HG02973 (cell line): ENCODE results near the gene PCGF6.

Experiments
- ATAC-seq: cut with Tn5 transposase; IDR thresholded peaks from one replicate; pipeline ENCODE4 v1.9.1; 2021; ENCODE audit warnings: moderate library complexity; ENCODE audit not compliant: unreplicated experiment

The PCGF6 gene

DNA sequence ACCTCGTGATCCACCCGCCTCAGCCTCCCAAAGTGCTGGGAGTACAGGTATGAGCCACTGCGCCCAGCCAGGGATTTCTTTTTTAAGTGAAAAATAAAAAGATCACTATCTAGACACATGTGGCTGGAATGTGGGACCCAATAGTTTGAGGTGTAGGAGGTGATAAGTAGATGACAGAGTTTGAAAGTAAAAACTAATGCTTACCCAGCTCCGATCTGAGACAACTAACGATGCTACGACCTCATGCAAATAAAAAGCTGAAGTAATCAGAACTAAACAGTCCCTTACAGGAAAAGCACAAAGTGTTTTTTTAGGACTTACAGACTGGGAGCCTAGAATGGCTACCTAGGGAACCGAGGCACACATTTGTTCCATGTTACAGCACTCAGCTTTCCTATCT, 23.0 kb downstream of the PCGF6 start:
- no peak for ATAC-seq

DNA sequence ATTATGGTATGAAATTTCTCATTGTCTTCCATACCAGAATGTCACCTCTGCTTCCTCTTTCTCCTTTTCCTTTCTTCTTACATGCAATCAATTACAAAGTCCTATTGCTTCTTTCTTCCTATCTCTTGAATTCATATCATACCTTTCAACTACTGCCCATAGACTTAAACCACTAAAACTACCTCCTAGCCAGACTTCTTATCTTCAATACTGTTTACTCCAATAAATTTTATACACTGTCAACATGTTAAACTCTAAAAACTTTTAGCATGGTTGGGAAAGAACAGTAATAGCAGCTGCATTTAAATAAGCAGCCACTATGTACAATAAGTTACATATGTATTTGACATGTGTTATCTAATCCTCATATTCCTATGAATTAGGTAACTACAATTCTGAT, 34.9 kb downstream of the PCGF6 start:
- no peak for ATAC-seq

DNA sequence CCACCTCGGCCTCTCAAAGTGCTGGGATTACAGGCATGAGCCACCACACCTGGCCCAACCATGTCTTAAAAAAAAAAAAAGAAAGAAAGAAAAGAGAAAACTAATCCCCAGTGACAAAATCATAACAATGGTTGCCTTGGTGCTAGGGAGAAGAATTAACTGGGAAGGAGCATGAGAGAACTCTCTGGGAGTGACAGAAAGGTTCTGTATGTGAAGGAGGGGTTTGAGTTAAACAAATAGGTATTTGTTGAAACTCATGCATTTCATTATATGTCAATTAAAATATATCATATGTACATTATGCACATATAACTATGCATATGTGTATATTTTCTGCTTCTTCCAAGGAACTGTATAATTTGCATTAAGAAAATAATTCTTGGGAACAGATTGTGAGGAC, 40.7 kb downstream of the PCGF6 start:
- no peak for ATAC-seq

DNA sequence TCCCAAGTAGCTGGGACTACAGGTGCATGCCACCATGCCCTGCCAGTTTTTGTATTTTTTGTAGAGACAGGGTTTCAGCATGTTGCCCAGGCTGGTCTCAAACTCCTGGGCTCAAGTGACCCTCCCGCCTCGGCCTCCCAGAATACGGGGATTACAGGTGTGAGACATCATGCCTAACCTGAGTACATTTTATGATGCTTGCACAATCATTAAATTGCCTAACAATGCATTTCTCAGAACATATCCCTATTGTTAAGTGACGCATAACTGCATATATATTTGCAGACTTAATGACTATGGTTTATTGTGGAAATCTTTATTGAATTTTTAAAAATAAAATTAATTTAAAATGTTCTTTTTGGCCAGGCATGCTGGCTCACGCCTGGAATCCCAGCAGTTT, 43.3 kb downstream of the PCGF6 start:
- no peak for ATAC-seq

DNA sequence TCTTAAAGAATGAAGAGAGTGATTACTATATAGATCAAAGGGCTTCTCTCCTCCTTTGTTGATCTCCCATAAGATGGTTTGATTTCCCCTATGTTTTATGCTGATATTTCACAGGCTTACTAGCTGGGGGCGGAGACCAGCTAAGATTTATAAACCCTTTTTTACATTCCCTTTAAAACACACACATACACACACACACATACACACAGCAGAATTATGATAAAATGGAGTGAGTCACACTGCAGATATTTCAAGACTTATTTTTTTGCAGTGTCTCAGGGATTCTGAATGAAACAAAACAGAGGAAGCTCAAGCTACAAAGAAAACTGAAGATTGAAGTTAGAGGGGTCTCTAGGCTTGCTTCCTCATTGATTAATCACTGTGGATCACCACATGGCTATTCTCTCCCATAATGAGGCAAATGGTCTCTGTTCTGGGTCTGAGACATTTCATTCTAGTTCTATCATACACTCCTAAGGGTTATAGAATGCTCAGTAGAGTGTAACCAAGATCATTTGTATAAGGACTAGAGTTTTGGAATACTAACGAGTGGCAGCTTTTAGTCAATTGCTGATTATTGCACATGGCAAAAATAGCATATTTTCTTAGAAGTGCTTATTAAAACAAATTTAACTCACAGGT, 55.4 kb downstream of the PCGF6 start:
- ATAC-seq = no peak

DNA sequence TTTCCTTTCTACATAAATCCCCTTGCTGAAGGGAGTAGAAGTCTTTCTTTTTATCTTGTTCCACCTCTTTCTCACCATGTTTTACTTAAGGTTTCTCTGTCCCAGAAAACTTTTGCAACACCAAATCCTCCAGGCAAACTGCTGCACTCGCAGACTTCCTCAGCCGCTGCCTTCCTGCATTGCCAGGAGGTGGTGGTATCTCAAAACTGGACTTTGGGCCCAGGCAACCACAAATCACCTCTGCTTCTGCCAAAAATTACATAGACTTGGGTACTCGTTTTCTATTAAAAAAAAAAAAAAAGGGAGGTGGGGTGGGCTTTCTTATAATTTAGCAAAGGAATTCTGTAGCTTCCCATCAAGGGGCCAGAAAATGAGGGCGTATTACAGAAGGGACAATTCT, 59.4 kb downstream of the PCGF6 start:
- no peak for ATAC-seq

DNA sequence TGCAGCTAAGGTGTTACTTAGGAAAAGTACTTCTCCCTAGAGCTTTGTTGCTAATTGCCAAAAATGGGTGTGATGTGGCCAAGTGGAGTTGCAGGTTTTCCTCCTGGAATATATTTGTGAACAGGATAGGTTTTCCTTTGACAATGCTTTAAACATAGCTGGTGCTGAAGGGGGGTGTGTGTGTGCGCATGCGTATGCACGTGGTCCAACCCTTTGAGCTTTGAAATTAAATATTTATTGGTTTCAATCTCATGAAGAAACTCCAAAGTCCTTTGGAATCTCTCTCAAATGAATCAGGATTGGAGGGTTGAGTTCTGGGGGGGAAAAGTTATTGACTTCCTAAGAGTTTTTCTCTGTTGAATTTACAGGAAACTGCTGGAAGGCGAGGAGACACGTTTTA, 62.9 kb downstream of the PCGF6 start:
- ATAC-seq = no peak

DNA sequence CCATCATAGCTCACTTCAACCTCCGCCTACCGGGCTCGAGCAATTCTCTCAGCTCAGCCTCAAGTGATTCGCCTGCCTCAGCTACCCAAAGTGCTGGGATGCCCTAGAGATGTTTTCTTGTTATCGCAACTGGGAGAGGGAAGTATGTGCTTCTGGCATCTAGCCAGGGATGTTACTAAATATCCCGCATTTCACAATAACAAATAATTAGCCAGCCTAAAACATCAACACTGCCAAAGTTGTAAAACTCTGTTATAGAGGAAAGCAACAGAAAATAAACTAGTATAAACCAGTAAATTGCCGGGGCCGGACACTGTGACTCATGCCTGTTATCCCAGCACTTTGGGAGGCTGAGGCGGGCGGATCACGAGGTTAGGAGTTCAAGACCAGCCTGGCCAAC, 66.8 kb downstream of the PCGF6 start:
- no peak for ATAC-seq

DNA sequence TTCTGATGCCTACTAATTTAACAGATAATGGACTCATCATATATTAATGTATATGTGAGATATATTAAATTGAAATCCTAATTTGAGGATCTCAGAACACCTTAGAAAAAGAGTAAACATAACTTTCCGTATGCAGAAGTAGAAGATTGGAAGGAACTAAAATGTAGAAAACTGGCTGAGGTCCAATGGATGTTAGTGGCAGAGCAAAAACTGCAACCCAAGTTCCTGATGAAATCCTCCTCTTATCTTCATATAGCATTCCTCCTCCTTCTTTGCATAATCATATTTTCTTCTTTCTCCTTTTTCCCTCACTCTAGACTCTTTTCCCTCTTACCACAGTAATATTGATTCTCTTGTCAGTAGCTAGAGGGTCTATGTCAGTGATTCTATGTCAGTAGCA, 68.0 kb downstream of the PCGF6 start:
- no peak for ATAC-seq

DNA sequence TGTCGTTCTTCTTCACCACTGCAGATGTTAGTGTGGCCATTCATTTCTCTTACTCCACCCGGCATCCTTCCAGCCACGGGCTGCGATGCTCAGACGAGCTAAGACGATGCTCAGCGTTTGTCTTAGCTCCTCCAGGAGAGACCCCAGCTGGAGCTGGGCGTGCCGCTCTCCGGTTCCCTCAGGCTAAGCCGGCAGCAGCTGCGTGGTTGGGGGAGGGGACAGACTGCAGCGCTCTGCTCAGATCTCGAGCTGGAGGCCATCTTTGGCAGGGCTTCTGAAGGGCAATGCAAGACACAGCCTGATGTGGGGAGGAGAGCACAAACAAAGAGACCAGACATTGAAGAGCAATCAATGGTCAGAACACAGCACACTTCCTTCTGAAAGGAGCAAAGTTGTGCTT, 69.2 kb downstream of the PCGF6 start:
- no peak for ATAC-seq

DNA sequence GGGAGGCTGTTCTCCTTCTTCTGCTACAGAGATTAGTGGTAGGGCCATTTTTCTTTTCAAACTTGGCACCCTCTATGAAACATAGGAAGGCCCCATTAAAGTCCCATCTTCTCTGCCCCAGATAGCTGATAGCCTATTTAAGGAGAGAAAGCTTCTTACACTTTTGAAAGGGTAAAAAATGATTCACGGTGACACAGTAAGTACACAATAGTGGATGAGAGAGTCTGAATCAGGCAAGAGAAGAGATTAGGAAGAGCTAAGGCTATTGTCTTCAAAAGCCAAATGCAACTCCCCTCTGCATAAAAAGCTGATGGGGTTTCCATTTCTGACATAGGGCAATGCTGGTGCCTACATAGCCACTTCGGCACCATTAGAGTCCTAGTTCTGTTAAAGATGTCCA, 70.4 kb downstream of the PCGF6 start:
- ATAC-seq = no peak

DNA sequence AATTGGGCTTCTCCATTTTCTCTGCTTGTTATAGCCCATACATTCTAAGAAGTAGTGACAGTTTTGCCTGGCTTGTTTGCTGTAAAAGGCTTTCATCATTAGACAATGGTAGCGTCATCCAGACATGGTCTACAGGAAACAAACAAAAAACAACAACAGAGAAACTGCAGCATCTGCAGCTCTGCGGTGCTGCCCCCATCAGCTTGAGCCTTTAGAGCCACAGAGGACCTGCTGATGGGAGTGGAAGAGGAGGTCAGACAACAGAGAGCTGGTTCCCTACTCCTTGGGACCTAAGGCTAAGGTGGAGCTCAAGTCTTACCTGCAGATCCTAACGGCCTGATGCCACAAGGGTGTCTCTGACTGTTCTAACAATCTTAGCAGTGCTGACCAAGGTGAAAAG, 70.9 kb downstream of the PCGF6 start:
- ATAC-seq = no peak

DNA sequence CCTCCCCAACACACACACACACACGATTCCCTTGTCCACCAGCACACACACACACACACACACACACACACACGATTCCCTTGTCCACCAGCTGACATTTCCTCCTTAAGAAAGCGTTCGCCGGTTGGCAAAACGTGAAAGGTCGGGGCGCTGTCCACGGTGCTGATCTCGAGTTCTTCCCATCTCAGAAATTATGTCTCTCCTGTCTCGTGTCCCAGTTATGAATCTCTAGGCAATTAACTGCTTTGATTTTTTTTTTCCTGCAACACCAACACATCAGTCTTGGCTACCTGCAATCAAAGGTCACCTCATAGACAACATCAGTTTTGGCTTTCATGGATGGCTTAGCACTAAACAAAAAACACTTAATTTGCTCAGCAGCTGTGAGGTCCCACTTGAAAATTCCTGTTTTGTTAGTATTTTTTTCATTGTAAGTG, 72.1 kb downstream of the PCGF6 start:
- ATAC-seq = no peak

DNA sequence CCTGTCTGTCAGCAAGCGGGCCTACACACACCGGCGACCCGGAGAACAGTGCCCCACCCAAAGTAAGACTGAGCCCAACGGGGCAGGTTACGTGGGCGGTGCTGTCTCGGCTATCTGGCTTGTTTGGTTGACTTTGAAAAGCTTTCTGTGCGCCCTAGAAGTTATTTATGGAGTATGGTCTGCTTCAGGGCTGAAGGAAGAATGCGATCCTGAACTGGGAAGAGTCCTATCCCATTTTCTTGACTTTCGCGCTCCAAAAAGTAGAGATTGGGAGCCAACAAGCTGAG, 72.5 kb downstream of the PCGF6 start:
- ATAC-seq = no peak

DNA sequence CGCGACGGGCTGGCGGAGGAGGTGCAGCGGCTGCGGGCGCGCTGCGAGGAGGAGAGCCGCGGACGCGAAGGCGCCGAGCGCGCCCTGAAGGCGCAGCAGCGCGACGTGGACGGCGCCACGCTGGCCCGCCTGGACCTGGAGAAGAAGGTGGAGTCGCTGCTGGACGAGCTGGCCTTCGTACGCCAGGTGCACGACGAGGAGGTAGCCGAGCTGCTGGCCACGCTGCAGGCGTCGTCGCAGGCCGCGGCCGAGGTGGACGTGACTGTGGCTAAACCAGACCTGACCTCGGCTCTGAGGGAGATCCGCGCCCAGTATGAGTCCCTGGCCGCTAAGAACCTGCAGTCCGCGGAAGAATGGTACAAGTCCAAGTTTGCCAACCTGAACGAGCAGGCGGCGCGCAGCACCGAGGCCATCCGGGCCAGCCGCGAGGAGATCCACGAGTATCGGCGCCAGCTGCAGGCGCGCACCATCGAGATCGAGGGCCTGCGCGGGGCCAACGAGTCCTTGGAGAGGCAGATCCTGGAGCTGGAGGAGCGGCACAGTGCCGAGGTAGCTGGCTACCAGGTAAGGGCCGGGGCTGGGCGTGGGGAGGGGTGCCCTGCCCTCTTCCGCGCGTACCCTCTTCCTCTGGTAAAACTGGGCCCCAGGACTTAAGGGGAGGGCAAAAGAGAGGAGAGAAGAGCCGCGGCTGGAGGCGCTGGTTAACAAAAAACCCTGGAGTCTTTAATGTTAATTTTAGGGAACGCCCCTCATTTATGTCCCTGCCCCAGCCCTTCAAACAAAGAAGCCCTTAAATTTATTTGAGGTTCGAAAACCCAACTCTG, 73.0 kb downstream of the PCGF6 start:
- ATAC-seq = no peak

DNA sequence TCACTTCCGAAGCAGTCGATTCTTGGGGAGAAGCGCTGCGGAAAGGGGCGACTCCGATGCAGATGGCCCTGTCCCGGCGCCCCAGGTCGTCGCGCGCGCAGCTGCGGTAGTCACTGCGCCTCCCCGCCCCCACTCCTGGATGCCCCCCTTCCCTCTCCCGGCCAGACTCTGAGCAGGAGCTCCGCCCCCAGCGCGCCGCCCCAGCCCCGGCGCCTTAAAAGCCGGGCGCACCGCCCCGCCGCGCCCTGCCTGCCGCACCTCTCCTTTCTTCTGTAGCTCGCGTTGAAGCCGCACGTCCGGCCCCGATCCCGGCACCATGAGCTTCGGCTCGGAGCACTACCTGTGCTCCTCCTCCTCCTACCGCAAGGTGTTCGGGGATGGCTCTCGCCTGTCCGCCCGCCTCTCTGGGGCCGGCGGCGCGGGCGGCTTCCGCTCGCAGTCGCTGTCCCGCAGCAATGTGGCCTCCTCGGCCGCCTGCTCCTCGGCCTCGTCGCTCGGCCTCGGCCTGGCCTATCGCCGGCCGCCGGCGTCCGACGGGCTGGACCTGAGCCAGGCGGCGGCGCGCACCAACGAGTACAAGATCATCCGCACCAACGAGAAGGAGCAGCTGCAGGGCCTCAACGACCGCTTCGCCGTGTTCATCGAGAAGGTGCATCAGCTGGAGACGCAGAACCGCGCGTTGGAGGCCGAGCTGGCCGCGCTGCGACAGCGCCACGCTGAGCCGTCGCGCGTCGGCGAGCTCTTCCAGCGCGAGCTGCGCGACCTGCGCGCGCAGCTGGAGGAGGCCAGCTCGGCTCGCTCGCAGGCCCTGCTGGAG, 73.8 kb downstream of the PCGF6 start, which contains the start of gene INA:
Gene INA, plus strand, starts transcription at position 243 of the 817 bp plus-strand sequence. Its CDS starts 74 bp downstream, at position 317.
- no peak for ATAC-seq

DNA sequence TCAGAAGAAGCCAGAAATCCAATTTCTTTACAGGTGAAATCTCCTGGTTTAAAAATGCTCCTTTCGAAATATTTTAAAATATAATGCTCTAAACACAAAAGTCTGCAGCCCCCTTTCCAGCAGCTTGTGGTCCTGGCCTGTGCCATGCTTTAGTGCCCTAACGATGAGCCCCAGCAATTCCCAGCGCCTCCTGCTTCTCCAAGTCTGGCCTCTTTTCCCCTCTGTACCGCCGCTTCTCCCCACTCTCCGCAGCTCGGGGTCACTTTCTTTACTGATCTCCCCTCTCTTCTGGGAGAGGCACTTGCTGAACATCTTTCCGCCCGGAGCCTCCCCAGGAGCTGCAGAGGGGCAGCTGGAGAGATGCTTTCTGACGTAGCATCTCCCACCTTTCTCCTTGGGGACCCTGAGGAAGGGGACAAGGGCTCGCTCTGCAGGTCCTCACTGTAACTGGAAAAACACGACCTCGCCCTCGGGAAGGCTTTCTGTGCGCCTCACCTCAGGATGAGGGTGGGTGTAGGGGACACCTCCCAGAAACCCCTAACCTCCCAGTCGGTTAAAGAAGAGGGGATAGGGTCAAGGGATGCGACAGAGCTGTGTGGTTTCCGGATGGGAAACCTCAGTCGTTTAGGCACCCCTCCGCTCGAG, 74.6 kb downstream of the PCGF6 start:
- no peak for ATAC-seq

DNA sequence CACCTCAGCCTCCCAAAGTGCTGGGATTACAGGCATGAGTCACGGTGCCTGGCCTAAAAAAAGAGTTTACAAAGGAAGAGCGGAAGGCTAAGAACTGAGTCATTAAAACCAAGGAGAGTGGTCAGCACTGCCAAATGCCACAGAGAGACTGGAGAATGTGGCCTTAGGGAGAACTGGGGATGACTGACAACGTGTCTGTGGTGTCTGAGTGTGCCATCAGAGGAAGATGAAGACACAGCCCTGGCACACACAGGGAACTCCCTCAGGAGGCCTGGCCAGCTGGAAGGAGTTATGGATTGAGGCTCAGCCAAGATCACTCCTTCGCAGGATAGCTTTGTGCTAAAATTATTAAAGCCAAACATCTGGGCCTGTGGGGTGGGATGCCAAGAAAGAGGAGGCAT, 77.9 kb downstream of the PCGF6 start:
- no peak for ATAC-seq

DNA sequence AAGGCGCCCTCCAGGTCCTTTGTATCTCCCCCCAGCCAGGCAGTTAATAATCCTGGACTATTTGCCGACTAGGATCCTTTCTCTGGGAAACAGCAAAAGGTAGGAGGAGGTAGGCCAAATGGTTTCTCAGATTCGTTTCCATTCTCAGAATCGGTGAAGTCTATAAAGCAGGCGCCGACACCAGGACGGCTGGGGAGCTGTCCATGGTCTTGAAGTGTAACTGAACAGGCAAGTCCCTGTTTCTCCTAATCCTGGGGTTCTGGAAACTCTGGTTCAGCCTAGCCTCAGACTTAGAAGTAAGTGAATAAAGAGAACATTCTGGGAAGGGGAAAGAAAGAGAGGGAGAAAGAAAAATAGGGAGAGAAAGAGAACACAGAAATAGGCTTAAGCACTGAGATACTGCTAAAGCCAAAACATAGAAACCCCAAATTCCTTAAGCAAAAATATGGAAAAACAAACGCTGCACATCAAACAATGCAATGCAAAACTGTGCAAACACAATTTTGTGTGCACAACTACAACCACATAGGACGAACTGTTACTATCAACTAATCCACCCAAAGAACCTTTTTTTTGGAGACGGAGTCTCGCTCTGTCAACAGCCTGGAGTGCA, 85.1 kb downstream of the PCGF6 start:
- no peak for ATAC-seq

DNA sequence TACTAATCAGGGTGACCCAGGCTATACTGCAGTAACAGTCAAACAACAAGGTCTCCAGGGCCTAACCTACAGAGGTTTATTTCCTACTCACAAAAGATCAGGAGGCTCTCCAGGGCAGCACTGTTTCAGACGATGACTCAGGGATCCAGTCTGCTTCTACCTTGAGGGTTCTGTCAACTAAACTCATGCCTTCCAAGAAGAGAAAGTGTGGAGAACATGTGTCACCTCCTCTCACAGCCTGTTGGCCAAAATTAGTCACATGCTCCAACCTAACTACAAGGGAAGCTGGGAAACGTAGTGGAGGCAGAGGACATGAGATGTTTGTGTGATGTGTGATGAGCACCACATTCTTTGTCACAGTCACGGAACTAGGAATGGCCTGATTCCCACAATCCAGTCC, 88.7 kb downstream of the PCGF6 start:
- no peak for ATAC-seq

DNA sequence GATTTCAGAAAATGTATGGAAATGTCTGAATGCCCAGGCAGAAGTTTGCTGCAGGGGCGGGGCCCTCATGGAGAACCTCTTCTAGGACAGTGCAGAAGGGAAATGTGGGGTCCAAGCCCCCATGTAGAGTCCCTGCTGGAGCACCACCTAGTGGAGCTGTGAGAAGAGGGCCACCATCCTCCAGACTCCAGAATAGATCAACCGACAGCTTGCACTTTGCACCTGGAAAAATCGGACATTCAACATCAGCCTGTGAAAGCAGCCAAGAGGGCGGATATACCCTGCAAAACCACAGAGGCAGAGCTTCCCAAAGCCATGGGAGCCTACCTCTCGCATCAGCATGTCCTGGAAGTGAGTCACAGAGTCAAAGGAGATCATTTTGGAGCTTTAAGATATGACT, 91.0 kb downstream of the PCGF6 start:
- ATAC-seq = no peak
